Measurements from ENCODE around the gene GLDN. TPM values are rescaled to one million over a fixed set of nuclear protein-coding genes. Genes with fewer than 3 reads are reported as not detected.

GLDN gene
- total RNA-seq, 1 donor from 2014 or later = 9.1 TPM

GRCh38 chr15:51378406-51378805 lies 37.0 kb downstream of the GLDN start:
- no peak for ATAC-seq (ENCODE audit: poor library complexity)
- DNase-seq = no peak
- intact Hi-C loops (cut with DNase I) = no loop called here

DNA sequence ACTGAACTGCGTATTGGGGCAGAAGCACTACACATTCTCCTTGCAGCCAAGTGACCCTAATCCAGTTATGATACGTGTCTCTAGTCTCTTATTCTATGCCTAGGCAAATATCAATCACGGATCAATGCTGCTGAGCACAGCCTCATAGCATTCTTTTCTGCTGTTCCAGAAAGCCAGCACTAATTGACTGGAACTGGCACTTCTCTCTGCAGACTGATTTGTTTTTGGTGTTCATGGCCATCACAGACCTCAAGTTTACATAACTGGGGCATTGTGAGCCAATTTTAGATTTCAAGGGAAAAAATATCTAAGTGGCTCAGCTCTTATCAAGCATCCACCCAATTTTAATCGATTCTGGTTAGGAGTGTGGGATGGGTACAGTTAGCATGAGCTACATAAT lies 37.9 kb downstream of the GLDN start:
- intact Hi-C loops (cut with DNase I) = no loop called here
- DNase-seq = no peak
- no peak for ATAC-seq (ENCODE audit: poor library complexity)

DNA sequence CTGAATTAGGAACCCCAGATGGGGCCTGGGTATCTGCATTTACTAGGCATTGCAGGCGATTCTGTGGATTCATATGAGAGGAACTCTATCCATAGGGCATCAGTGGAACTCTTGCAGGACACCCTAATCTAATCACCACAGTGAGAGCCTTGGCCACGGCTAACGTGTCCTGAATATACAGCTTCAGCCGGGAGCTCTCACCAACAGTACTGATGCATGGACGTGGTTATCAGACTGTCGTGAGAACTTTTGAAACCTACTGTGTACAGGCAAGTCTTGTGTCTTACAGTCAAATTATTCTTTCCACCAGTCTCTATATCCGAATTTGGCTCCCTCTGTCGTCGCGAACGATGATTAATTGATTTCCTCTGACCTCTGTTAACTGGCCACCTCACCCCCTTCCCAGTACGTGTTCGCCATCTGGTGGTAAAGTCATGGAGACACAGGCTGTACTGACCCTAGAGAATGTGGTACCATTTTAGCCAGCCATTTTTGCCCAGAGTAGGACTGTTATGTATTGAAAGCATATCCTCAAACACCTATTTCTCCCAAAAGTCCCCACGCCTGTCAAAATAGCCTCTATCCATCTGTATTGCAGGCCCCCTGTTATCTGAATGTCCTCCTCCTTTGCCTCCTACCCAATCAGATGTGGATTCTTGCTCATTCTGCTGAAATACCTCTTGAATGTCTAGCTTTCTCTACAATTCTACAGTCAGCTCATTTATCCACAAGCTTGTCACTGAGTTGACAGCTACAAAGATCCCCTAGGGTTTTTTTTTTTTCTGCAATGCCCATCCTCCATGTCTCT lies 39.7 kb downstream of the GLDN start:
- ATAC-seq (ENCODE audit: poor library complexity) (peak; percentile 96), DNase-seq (peak; percentile 47)
- intact Hi-C loops (cut with DNase I) = loop anchor here (2.0 to 10.0 kb wide), 2 partner anchors 98 to 216 kb away; no protein-coding TSS in a partner anchor

- ATAC-seq (ENCODE audit: poor library complexity) = no peak
- DNase-seq = no peak
- intact Hi-C loops (cut with DNase I) = loop anchor here (10.0 kb wide), 1 partner anchor 218 kb away; no protein-coding TSS in a partner anchor
Observed at GRCh38 chr15:51382787-51383186, 41.3 kb downstream of the GLDN start.

- DNase-seq = no peak
- no peak for ATAC-seq (ENCODE audit: poor library complexity)
- intact Hi-C loops (cut with DNase I) = loop anchor here (10.0 kb wide), 1 partner anchor 221 kb away; no protein-coding TSS in a partner anchor
Observed at GRCh38 chr15:51386029-51386428, 44.6 kb downstream of the GLDN start.

- no peak for DNase-seq
- intact Hi-C loops (cut with DNase I) = loop anchor here (10.0 kb wide), 1 partner anchor 222 kb away; no protein-coding TSS in a partner anchor
Observed at GRCh38 chr15:51386486-51386885, 45.0 kb downstream of the GLDN start.

DNA sequence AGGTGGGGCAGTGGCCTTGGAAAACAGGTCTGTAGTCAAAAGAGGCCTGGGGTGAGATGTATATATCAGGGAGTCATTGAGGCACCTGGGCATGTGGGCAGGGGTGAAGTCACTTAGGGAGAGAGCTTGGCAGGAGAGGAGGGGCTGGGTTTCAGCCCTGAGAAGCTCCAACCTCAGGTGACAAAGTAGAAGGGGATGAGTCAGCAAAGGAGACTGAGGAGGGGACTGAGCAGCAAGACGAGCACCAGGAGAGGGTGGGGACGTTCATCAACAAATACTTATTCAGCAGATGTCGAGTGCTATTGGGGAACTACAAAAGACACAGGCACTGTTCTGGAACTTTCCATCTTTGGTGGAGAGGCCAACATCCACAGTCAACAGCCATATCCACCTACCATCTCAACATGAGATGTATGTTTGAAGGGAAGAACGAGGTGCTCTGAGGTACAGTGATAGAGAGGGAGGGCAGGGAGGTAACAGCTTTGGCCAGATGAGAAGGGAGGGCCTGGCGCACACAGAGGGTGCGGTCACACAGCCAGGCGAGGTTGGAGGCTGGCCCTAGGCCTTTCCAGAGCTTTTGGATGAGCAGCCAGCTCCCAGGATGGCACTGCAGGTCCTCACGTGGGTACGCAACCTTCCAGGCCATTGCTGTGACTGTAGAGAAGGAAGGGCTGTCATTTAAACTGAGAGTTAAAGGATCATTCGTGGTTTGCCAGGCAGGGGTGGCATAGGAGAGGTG lies 45.7 kb downstream of the GLDN start:
- intact Hi-C loops (cut with DNase I) = loop anchor here (10.0 kb wide), 1 partner anchor 222 kb away; no protein-coding TSS in a partner anchor

More at GRCh38 chr15:51386486-51386885, 45.0 kb downstream of the GLDN start:
- ATAC-seq (ENCODE audit: poor library complexity) = no peak

GRCh38 chr15:51387699-51388041 lies 46.2 kb downstream of the GLDN start:
- intact Hi-C loops (cut with DNase I) = loop anchor here (10.0 kb wide), 1 partner anchor 223 kb away; no protein-coding TSS in a partner anchor
- ATAC-seq (ENCODE audit: poor library complexity) (no peak), DNase-seq (no peak)

More for the DNA sequence above, 45.7 kb downstream of the GLDN start:
- ATAC-seq (ENCODE audit: poor library complexity) (no peak), DNase-seq (no peak)

DNA sequence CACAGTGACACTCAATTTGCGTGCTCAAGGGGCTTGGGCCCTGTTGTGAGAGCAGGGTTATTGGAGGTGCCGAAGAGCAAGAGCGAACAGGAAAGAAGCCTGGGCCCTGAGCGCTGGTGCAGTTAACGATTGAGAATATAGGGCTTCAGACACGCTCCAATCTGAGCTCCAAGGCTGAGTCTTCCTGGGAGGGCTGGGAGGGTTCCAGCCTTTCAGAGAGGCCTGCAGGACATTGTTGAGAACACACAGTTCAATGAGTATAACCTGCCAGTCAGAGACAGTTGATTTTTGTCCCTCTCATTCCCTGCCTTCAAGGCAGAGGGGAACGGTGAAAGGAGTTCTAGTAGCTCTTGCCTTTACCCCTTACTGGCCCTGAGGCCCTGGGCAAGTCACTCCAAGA lies 47.3 kb downstream of the GLDN start:
- intact Hi-C loops (cut with DNase I) = loop anchor here (10.0 kb wide), 1 partner anchor 224 kb away; no protein-coding TSS in a partner anchor
- ATAC-seq (ENCODE audit: poor library complexity) = no peak
- DNase-seq = no peak

- no peak for DNase-seq
- ATAC-seq (ENCODE audit: poor library complexity) = no peak
- intact Hi-C loops (cut with DNase I) = no loop called here
Observed at GRCh38 chr15:51390241-51390965, 48.9 kb downstream of the GLDN start.

- ATAC-seq (ENCODE audit: poor library complexity) (no peak), DNase-seq (no peak)
- intact Hi-C loops (cut with DNase I) = no loop called here
Observed at GRCh38 chr15:51390966-51391422, 49.5 kb downstream of the GLDN start.

- DNase-seq (no peak), ATAC-seq (ENCODE audit: poor library complexity) (no peak)
- intact Hi-C loops (cut with DNase I) = no loop called here
Observed at GRCh38 chr15:51396921-51397320, 55.5 kb downstream of the GLDN start.

GRCh38 chr15:51398626-51399025 lies 57.2 kb downstream of the GLDN start:
- ATAC-seq (ENCODE audit: poor library complexity) (no peak), DNase-seq (no peak)
- intact Hi-C loops (cut with DNase I) = no loop called here

DNA sequence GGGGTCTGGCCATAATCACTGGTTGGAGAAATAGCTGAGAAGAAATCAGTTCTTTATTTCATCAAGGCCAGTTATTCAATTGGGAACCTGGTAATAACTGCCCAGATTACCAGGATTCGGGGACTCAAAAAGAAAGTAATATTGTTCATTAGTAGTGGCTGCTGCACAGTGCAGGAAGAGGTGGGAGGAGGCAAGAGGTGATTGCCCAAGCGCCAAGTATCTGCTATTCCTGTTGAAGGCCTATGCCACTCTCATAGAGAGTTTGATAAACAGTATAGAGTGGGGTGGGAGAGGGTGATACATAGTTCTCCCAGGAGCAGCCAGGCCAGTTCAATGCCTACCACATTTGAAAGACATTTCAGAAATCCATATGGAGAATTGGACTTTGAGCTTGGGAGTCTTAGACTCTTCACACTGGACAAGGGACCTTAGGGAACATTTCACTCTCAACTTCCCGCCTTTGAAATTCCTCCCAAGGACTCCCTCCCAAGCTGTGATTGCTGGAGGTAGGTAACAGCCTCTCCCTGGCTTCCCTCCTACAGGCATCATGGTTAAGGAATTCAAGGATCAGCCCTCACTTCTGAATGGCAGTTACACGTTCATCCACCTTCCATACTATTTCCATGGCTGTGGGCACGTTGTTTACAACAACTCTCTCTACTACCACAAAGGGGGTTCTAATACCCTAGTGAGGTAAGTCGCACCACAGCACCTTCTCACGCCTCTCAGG lies 59.8 kb downstream of the GLDN start:
- intact Hi-C loops (cut with DNase I) = no loop called here
- DNase-seq (no peak), ATAC-seq (ENCODE audit: poor library complexity) (no peak)

DNA sequence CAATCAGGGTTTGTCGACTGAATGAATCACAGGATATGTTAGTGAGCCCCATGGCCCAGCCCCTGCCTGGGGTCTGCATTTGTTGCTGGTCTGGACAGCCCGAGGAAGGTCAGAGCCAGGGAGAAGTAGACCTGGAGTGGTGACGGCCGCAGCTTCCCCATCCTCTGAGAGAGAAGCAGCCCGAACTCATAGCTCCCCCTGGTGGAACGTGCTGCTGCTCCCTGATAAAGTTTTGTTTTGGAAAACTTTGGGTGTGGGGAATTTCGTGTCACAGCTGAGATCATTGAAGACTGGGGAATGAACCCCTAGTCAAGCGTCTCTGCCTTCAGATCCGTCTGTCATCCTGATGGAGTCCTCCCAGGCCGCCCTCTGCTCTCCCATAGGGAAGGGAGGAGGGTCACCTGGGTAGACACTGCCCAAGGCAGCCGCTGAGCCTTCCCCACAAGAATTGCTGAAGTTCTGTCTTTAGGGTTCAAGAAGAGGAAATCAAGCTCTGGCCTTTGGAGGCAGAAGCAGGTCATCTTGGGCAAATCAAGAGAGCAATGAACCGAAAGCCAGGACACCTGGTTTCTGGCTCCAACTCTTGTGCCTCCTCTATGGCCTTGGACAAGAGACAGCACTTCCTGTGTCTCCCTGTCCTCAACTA lies 60.5 kb downstream of the GLDN start:
- peak; percentile 61 for DNase-seq
- ATAC-seq (ENCODE audit: poor library complexity) = peak; percentile 65
- intact Hi-C loops (cut with DNase I) = no loop called here

GRCh38 chr15:51403072-51403878 lies 61.8 kb downstream of the GLDN start:
- ATAC-seq (ENCODE audit: poor library complexity) (peak; percentile 39), DNase-seq (no peak)
- intact Hi-C loops (cut with DNase I) = no loop called here

Measured in Right ventricle myocardium superior (tissue), 1 donor.